GM12878 (cell line): Measurements from ENCODE around the gene ZSCAN18. TPM values are rescaled to one million over a fixed set of nuclear protein-coding genes. Genes with fewer than 3 reads are reported as not detected.

Source experiments
- ATAC-seq: fragments of 200-7000 bp; cut with Tn5 transposase; 3 replicates; pipeline ENCODE4 v1.9.1; 2020; ENCODE audit warnings: mild to moderate bottlenecking, moderate library complexity
- BruUV-seq: library from RNA; stranded (reverse); fragments of 400-500 nt; replicated peaks from 2 replicates; lab custom pipeline; 2021; lab: Mats Ljungman, UMichigan
- CTCF ChIA-PET: fragments of 300-600 bp; sonication (Branson Sonifier 250); formaldehyde crosslinking; extraction: SDS; loops from one replicate; lab custom pipeline; 2021; ENCODE audit warnings: inconsistent platforms; lab: Yijun Ruan, JAX
- POLR2A ChIA-PET: fragments of 350-600 bp; formaldehyde crosslinking; extraction: SDS; loops from one replicate; lab custom pipeline; 2021; ENCODE audit warnings: inconsistent platforms; lab: Charles Lee
- RAD21 ChIA-PET: fragments of 300-600 bp; sonication (Branson Sonifier 250); formaldehyde crosslinking; loops from one replicate; lab custom pipeline; 2023; ENCODE audit warnings: antibody characterized with exemption; ENCODE audit not compliant: unreplicated experiment; lab: Charles Lee
- SMC1A ChIA-PET: fragments of 300-600 bp; sonication (Branson Sonifier 250); formaldehyde crosslinking; loops from one replicate; lab custom pipeline; 2023; ENCODE audit not compliant: unreplicated experiment, uncharacterized antibody; lab: Charles Lee
- DNase-seq: peaks from one replicate; pipeline ENCODE4 v3.0.0-alpha.2; 2011; ENCODE audit warnings: low read depth, low spot score
- FAIRE-seq: peaks from 3 replicates; lab custom pipeline; 2011; peaks lifted over from hg19 to GRCh38; lab: Jason Lieb, UNC
- H2AFZ ChIP-seq: 2 replicates; pipeline ENCODE4 v1.6.0; 2011; ENCODE audit warnings: low read depth, low read length, control low read depth; ENCODE audit not compliant: control insufficient read depth
- H3K27ac ChIP-seq: 2 replicates; pipeline ENCODE4 v1.5.1; 2011; ENCODE audit warnings: control low read depth; ENCODE audit not compliant: control insufficient read depth, insufficient read depth
- H3K27me3 ChIP-seq, 2 experiments: replicated peaks in 1 of 2; 2 replicates each; pipeline versions ENCODE4 v1.6.0 to v1.6.1; 2011; ENCODE audit warnings: low read length in 1 of 2; ENCODE audit not compliant: control insufficient read depth in 2 of 2, insufficient read depth in 2 of 2
- H3K36me3 ChIP-seq, 2 experiments: 2 replicates each; pipeline ENCODE4 v1.5.1; 2011; ENCODE audit warnings: low read length in 1 of 2; ENCODE audit not compliant: control insufficient read depth in 2 of 2, insufficient read depth in 2 of 2
- H3K4me1 ChIP-seq: 2 replicates; pipeline ENCODE4 v1.6.1; 2011; ENCODE audit warnings: mild to moderate bottlenecking, low read length, moderate library complexity, mixed read lengths; ENCODE audit not compliant: control insufficient read depth, insufficient read depth
- H3K4me2 ChIP-seq: 2 replicates; pipeline ENCODE4 v1.6.0; 2011; ENCODE audit warnings: control low read depth; ENCODE audit not compliant: control insufficient read depth, insufficient read depth
- H3K4me3 ChIP-seq: fragments of 200-600 bp; sonication (generic); 2 replicates; pipeline ENCODE4 v1.5.1; 2016
- H3K79me2 ChIP-seq: 2 replicates; pipeline ENCODE4 v1.6.0; 2011; ENCODE audit warnings: low read length; ENCODE audit not compliant: control insufficient read depth, insufficient read depth
- H3K9ac ChIP-seq: 2 replicates; pipeline ENCODE4 v1.8.0; 2011; ENCODE audit warnings: low read length, control low read depth, mixed read lengths; ENCODE audit not compliant: control insufficient read depth, insufficient read depth
- H3K9me3 ChIP-seq: replicated peaks from 3 replicates; pipeline ENCODE4 v1.5.1; 2011; ENCODE audit warnings: mild to moderate bottlenecking, low read length; ENCODE audit not compliant: control insufficient read depth, insufficient read depth
- H4K20me1 ChIP-seq: 2 replicates; pipeline ENCODE4 v1.6.0; 2011; ENCODE audit not compliant: control insufficient read depth, insufficient read depth
- HDGF ChIP-seq: fragments of 450-650 bp; IDR thresholded peaks from 2 replicates; pipeline ENCODE4 v1.6.1; 2016; ENCODE audit warnings: antibody characterized with exemption
- RB1 ChIP-seq: fragments of 450-650 bp; formaldehyde crosslinking; IDR thresholded peaks from 2 replicates; pipeline ENCODE4 v1.6.1; 2017; ENCODE audit warnings: mild to moderate bottlenecking, borderline replicate concordance
- SIX5 ChIP-seq: IDR thresholded peaks from 2 replicates; pipeline ENCODE4 v1.6.1; 2011; ENCODE audit warnings: mild to moderate bottlenecking, low read depth, low read length, moderate library complexity; ENCODE audit not compliant: severe bottlenecking
- ZNF622 ChIP-seq: fragments of 450-650 bp; IDR thresholded peaks from 2 replicates; pipeline ENCODE4 v1.6.1; 2017; ENCODE audit warnings: mild to moderate bottlenecking, inconsistent platforms
- whole genome bisulfite sequencing: methylation state at CpG from one replicate; pipeline ENCODE4 v1.1.6; 2016; ENCODE audit warnings: low lambda C conversion rate; ENCODE audit not compliant: insufficient replicate concordance, insufficient coverage; ENCODE audit errors: missing lambda C conversion rate; 5-methylcytosine and 5-hydroxymethylcytosine counted together
- in situ Hi-C: fragments of 300-500 bp; cut with MboI; formaldehyde crosslinking; loops from 9 replicates; pipeline ENCODE4 v1.14.3; 2018; ENCODE audit warnings: mixed read lengths
- intact Hi-C: fragments of 100-400 bp; cut with micrococcal nuclease; formaldehyde crosslinking; loops from one replicate; pipeline ENCODE4 v1.14.2; 2022; ENCODE audit not compliant: unreplicated experiment
- polyA plus RNA-seq, 11 experiments: library from polyadenylated mRNA; depleted of rRNA in 4 of 11; unstranded in 6 of 11; stranded (reverse) in 5 of 11; fragments of >200 nt; fragmentation: Nextera tagmentation in 4 of 11; fragmentation: Illumina TruSeq in 1 of 11; extraction: Ambion mirVana in 4 of 11; extraction: Trizol in 1 of 11; gene quantifications; 1 replicate in 1 of 11; 2 replicates in 10 of 11; pipeline versions ENCODE4 v1.2.1 to v1.2.3, GENCODE V29; 2011 to 2016; ENCODE audit warnings: inconsistent platforms in 2 of 11, missing spikeins in 2 of 11, low read depth in 1 of 11
- total RNA-seq, 4 experiments: library from RNA; depleted of rRNA in 3 of 4; stranded (reverse); fragments of >200 nt in 3 of 4; fragmentation: Illumina TruSeq in 1 of 4; extraction: Trizol in 1 of 4; gene quantifications; 2 replicates each; pipeline versions ENCODE4 v1.2.1 to v1.2.3, GENCODE V29; 2013 to 2021
- TF ChIP-seq, protein P1 (sequence below): IDR thresholded peaks from 2 replicates; pipeline ENCODE4 v1.6.1; 2012; ENCODE audit warnings: low read depth, low read length, improper control_type of control experiment

The ZSCAN18 gene
- total and polyA plus RNA-seq, 10 of the 15 experiments (the other 5 are each of a cell fraction or from before 2014, with no cell fraction given) = 0.64 TPM; not detected in 8

- TF ChIP-seq RB1 = no peak
Observed at GRCh38 chr19:58045411-58046050, 52.5 kb downstream of the ZSCAN18 start (continued).

- H3K27me3 ChIP-seq = no peaks in the 10 kb centered on the region
- H2AFZ ChIP-seq = no peak overlapping the region
- FAIRE-seq = no peak
- no peaks in the 10 kb centered on the region for H4K20me1 ChIP-seq
- BruUV-seq = no TSS peak
- no peak overlapping the region for H3K4me2 ChIP-seq
- WGBS = 61% methylated on average over 23 of the region's 26 CpGs
- in situ Hi-C loops (no loop called here), intact Hi-C loops (no loop called here)
- no peaks in the 10 kb centered on the region for H3K79me2 ChIP-seq
- TF ChIP-seq, protein P1, sequence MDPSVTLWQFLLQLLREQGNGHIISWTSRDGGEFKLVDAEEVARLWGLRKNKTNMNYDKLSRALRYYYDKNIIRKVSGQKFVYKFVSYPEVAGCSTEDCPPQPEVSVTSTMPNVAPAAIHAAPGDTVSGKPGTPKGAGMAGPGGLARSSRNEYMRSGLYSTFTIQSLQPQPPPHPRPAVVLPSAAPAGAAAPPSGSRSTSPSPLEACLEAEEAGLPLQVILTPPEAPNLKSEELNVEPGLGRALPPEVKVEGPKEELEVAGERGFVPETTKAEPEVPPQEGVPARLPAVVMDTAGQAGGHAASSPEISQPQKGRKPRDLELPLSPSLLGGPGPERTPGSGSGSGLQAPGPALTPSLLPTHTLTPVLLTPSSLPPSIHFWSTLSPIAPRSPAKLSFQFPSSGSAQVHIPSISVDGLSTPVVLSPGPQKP = no peak
- TF ChIP-seq HDGF (no peak), ZNF622 (no peak), SIX5 (no peak)
- H3K36me3 ChIP-seq = no peaks in the 10 kb centered on the region
- ChIA-PET POLR2A (no interaction called here), CTCF (no interaction called here), SMC1A (no interaction called here), RAD21 (no interaction called here)
- no peak overlapping the region for H3K27ac ChIP-seq
- no peaks in the 10 kb centered on the region for H3K4me1 ChIP-seq
- H3K9me3 ChIP-seq = peaks cover 5% of the 10 kb centered on the region; the same call in 2 of the 3 replicates
- no peak for DNase-seq
- ATAC-seq = no peak
- H3K9ac ChIP-seq = no peak overlapping the region
- H3K4me3 ChIP-seq = no peak overlapping the region
Observed at GRCh38 chr19:58044886-58045285, 53.1 kb downstream of the ZSCAN18 start.
